T-helper 17 cell (primary cell): ENCODE data around the gene COG4. TPM values are rescaled to one million over a fixed set of nuclear protein-coding genes. Genes with fewer than 3 reads are reported as not detected.

Experiments used
- ATAC-seq: fragments of 150-1000 bp; cut with Tn5 transposase; 2 replicates; pipeline ENCODE4 v1.10.0; 2021; ENCODE audit warnings: mild to moderate bottlenecking, moderate library complexity
- DNase-seq, 3 donors: peaks; one replicate each; pipeline versions ENCODE4 v3.0.0 to v3.0.0-alpha.2; 2020 to 2021
- H3K9me3 ChIP-seq: one replicate; pipeline ENCODE4 v1.7.0; 2013; ENCODE audit warnings: low read length, mild to moderate bottlenecking; ENCODE audit not compliant: control insufficient read depth, poor library complexity, severe bottlenecking
- H3K27ac Mint-ChIP-seq: one replicate; pipeline ENCODE4 v1.8.0; 2022; ENCODE audit warnings: mild to moderate bottlenecking, moderate library complexity, mixed read lengths
- H3K27me3 Mint-ChIP-seq: one replicate; pipeline ENCODE4 v1.8.0; 2022; ENCODE audit warnings: mixed read lengths
- H3K36me3 Mint-ChIP-seq: one replicate; pipeline ENCODE4 v1.8.0; 2022; ENCODE audit warnings: low read depth, mixed read lengths
- H3K4me1 Mint-ChIP-seq: one replicate; pipeline ENCODE4 v1.8.0; 2022; ENCODE audit warnings: mild to moderate bottlenecking, mixed read lengths
- H3K4me3 Mint-ChIP-seq: one replicate; pipeline ENCODE4 v1.8.0; 2022; ENCODE audit warnings: mild to moderate bottlenecking, moderate library complexity, mixed read lengths
- total RNA-seq, 4 donors: library from RNA in 2 of 4; stranded (reverse) in 2 of 4; gene quantifications; one replicate each; pipeline ENCODE4 v1.2.3 and lab custom pipeline; 2022 to 2026

The COG4 gene
- total RNA-seq (10 to 100 TPM; 26.3 to 54.0 TPM), total RNA-seq (lab: John Stamatoyannopoulos, UW) (70.5 to 98.4 reads per million in 2 donors)

DNA sequence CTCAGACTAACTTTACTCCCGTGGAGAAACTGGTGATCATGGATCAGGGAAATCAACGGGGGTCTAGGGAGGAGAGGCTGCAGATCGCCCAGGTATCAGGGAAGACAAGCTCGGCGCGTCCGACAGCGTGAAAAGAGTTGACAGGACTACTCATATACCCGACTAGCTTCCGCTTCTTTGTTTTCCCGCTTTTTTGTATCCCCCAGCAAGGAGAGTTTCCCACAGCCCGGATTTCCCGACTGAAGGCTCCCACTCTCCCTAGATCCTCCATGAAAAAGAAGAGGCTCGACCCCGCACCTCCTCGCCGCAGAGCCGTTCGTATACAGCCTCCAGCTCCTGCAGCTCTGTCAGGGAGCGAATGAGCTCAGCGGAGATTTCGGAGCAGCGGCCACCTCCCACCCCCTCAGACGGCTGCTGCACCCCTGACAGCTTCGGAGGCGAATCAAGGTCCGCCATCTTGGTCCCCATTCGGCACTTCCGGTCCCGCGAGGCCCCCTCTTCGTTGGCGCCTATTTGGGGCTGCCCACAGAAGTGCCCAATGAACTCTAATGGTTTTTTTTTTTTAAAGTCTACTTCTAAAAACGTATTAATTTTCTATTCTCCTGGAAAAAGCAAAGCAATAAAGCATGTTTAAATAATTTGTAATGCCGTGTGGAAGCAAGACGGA lies at the start of gene COG4:
TSS of gene COG4 (minus strand) at position 479 of the 667 bp plus-strand sequence. CDS start at position 468, 11 bp downstream.
- Mint-ChIP-seq H3K4me1 (peaks cover 49% of the 10 kb centered on the region), H3K36me3 (peaks cover 12% of the 10 kb centered on the region), H3K4me3 (peak within 1 kb of the TSS; percentile 99), H3K27ac (peak within 1 kb of the TSS; percentile 100), H3K27me3 (no peaks in the 10 kb centered on the region)
- DNase-seq, result peak; percentile 82 to 86 (median 84)
- ATAC-seq, result peak; percentile 80
- no peaks in the 10 kb centered on the region for H3K9me3 ChIP-seq

- DNase-seq (no peak), ATAC-seq (no peak)
- Mint-ChIP-seq H3K27ac (peak overlapping the region; percentile 54), H3K36me3 (peaks cover 8% of the 10 kb centered on the region), H3K27me3 (no peaks in the 10 kb centered on the region), H3K4me1 (peaks cover 17% of the 10 kb centered on the region), H3K4me3 (no peak overlapping the region)
- H3K9me3 ChIP-seq, result no peaks in the 10 kb centered on the region
Observed at GRCh38 chr16:70572926-70573270, 49.5 kb upstream of the COG4 start.

- ATAC-seq (no peak), DNase-seq (no peak)
- no peaks in the 10 kb centered on the region for H3K9me3 ChIP-seq
- H3K27ac Mint-ChIP-seq, result peak overlapping the region; percentile 54
- H3K27me3 Mint-ChIP-seq, result no peaks in the 10 kb centered on the region
- peaks cover 17% of the 10 kb centered on the region for H3K4me1 Mint-ChIP-seq
- peaks cover 9% of the 10 kb centered on the region for H3K36me3 Mint-ChIP-seq
- H3K4me3 Mint-ChIP-seq, result no peak overlapping the region
Observed at GRCh38 chr16:70572050-70572925, 48.9 kb upstream of the COG4 start.

DNA sequence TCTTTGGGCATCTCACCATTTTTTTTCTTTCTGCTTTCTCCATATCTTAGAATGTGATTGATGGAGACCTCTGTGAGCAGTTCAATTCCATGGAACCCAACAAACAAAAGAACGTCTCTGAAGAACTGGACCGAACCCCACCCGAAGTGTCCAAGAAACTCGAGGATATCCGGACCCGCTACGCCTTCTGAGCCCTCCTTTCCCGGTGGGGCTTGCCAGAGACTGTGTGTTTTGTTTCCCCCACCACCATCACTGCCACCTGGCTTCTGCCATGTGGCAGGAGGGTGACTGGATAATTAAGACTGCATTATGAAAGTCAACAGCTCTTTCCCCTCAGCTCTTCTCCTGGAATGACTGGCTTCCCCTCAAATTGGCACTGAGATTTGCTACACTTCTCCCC lies 48.3 kb upstream of the COG4 start:
- Mint-ChIP-seq H3K36me3 (peaks cover 12% of the 10 kb centered on the region), H3K4me3 (no peak overlapping the region), H3K27ac (peak overlapping the region; percentile 54), H3K27me3 (no peaks in the 10 kb centered on the region), H3K4me1 (peaks cover 17% of the 10 kb centered on the region)
- DNase-seq (no peak), ATAC-seq (no peak)
- no peaks in the 10 kb centered on the region for H3K9me3 ChIP-seq

DNA sequence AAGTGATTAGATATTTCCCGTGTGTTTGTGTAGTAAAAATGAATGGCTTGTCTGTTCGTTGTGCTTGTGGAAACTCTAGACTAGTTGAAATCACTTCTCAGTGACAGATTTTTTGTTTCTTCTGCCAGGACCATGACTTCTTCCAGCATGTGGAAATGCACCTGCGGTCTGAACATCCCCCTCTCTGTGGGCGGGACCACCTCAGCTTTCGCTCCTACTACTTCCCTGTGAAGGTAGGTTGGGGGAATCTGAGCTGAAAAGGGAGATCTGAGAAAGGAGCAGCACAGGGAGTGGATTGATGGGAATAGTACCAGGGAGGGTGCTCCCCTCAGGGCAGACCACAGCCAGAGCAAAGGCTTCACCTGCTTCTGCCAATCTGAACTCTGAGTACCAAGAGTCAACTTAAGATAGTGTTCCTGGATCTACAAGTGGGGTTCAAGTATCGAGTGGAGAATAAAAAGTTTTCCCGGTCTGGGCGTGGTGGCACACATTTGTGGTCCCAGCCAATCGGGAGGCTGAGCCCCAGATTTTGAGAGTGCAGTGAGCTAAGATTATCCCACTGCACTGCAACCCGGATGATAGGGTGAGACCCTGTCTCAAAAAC lies 47.7 kb upstream of the COG4 start:
- H3K27ac Mint-ChIP-seq, result peak overlapping the region; percentile 86
- H3K4me1 Mint-ChIP-seq, result peaks cover 13% of the 10 kb centered on the region
- H3K9me3 ChIP-seq, result no peaks in the 10 kb centered on the region
- ATAC-seq (no peak), DNase-seq (no peak)
- H3K27me3 Mint-ChIP-seq, result no peaks in the 10 kb centered on the region
- H3K4me3 Mint-ChIP-seq, result no peak overlapping the region
- peaks cover 12% of the 10 kb centered on the region for H3K36me3 Mint-ChIP-seq

GRCh38 chr16:70569752-70570151 lies 46.4 kb upstream of the COG4 start:
- peaks cover 14% of the 10 kb centered on the region for H3K36me3 Mint-ChIP-seq
- H3K27ac Mint-ChIP-seq, result peak overlapping the region; percentile 51
- H3K4me3 Mint-ChIP-seq, result no peak overlapping the region
- DNase-seq (no peak), ATAC-seq (no peak)
- no peaks in the 10 kb centered on the region for H3K27me3 Mint-ChIP-seq
- H3K4me1 Mint-ChIP-seq, result peaks cover 13% of the 10 kb centered on the region
- no peaks in the 10 kb centered on the region for H3K9me3 ChIP-seq

- no peak for DNase-seq
- Mint-ChIP-seq H3K36me3 (peaks cover 14% of the 10 kb centered on the region), H3K27ac (peak overlapping the region; percentile 51), H3K4me1 (peaks cover 13% of the 10 kb centered on the region), H3K27me3 (no peaks in the 10 kb centered on the region), H3K4me3 (no peak overlapping the region)
- no peak for ATAC-seq
- no peaks in the 10 kb centered on the region for H3K9me3 ChIP-seq
Observed at GRCh38 chr16:70568601-70569237, 45.4 kb upstream of the COG4 start.

- H3K4me1 Mint-ChIP-seq, result no peaks in the 10 kb centered on the region
- H3K4me3 Mint-ChIP-seq, result no peak overlapping the region
- DNase-seq, result no peak
Observed at GRCh38 chr16:70565053-70565452, 41.7 kb upstream of the COG4 start.

GRCh38 chr16:70563636-70564035 lies 40.3 kb upstream of the COG4 start:
- no peak for ATAC-seq
- H3K27ac Mint-ChIP-seq, result no peak overlapping the region
- H3K4me3 Mint-ChIP-seq, result no peak overlapping the region
- peaks cover 3% of the 10 kb centered on the region for H3K4me1 Mint-ChIP-seq
- no peak for DNase-seq
- H3K27me3 Mint-ChIP-seq, result no peaks in the 10 kb centered on the region
- peaks cover 11% of the 10 kb centered on the region for H3K36me3 Mint-ChIP-seq
- no peaks in the 10 kb centered on the region for H3K9me3 ChIP-seq

More at GRCh38 chr16:70565053-70565452, 41.7 kb upstream of the COG4 start:
- Mint-ChIP-seq H3K36me3 (peaks cover 11% of the 10 kb centered on the region), H3K27ac (peak overlapping the region; percentile 19), H3K27me3 (no peaks in the 10 kb centered on the region)
- H3K9me3 ChIP-seq, result no peaks in the 10 kb centered on the region
- no peak for ATAC-seq

DNA sequence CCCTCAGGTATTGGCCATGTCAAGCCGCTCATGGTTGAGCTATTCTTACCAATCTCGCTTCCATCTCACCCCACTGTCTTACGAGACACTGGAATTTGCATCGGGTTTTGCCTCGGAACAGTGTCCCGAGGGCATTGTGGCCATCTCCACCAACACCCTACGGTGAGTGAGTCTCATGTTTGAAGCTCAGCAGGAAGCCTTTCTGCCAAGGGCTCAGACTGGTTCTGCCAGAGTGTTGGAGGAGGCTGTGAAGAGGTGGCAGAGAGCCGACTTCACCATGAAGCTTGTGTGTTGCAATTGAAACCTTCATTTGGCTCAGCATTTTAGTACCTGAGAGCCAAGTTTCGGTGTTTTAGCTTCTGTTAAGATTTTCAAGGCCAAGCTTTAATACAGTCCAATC lies 38.3 kb upstream of the COG4 start:
- no peaks in the 10 kb centered on the region for H3K9me3 ChIP-seq
- H3K36me3 Mint-ChIP-seq, result peaks cover 10% of the 10 kb centered on the region
- peaks cover 7% of the 10 kb centered on the region for H3K4me1 Mint-ChIP-seq
- H3K27ac Mint-ChIP-seq, result peak overlapping the region; percentile 14
- ATAC-seq, result no peak
- no peaks in the 10 kb centered on the region for H3K27me3 Mint-ChIP-seq
- H3K4me3 Mint-ChIP-seq, result no peak overlapping the region
- no peak for DNase-seq

GRCh38 chr16:70556063-70556462 lies 32.7 kb upstream of the COG4 start:
- no peak for DNase-seq
- H3K4me3 Mint-ChIP-seq, result no peak overlapping the region
- peaks cover 8% of the 10 kb centered on the region for H3K36me3 Mint-ChIP-seq
- H3K27me3 Mint-ChIP-seq, result no peaks in the 10 kb centered on the region
- H3K9me3 ChIP-seq, result no peaks in the 10 kb centered on the region
- peaks cover 12% of the 10 kb centered on the region for H3K4me1 Mint-ChIP-seq
- H3K27ac Mint-ChIP-seq, result peak overlapping the region; percentile 80
- no peak for ATAC-seq

DNA sequence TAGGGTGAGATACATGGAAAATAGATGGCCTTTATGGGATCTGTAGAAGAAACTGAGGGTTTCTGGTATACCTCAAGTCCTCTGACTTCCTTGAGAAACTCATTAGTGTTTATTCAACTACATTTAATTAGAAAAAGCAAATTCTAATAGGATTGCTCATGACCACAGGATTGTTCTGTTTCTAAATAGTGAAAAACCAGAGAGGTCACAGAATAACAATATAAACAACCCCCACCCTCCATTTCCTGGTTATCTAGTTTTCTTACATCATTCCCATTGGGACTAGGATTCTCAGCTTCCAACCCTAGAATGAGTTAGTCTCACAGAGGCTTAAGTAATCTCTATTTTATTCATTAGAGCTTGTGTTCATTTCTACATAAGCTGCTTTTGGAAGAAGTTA lies 30.3 kb upstream of the COG4 start:
- H3K27ac Mint-ChIP-seq, result peak overlapping the region; percentile 61
- H3K4me1 Mint-ChIP-seq, result peaks cover 16% of the 10 kb centered on the region
- DNase-seq (no peak), ATAC-seq (no peak)
- no peak overlapping the region for H3K4me3 Mint-ChIP-seq
- H3K27me3 Mint-ChIP-seq, result no peaks in the 10 kb centered on the region
- peaks cover 10% of the 10 kb centered on the region for H3K36me3 Mint-ChIP-seq
- no peaks in the 10 kb centered on the region for H3K9me3 ChIP-seq

GRCh38 chr16:70552675-70553074 lies 29.3 kb upstream of the COG4 start:
- H3K4me3 Mint-ChIP-seq, result no peak overlapping the region
- H3K36me3 Mint-ChIP-seq, result peaks cover 9% of the 10 kb centered on the region
- no peak overlapping the region for H3K27ac Mint-ChIP-seq

More at GRCh38 chr16:70552675-70553074, 29.3 kb upstream of the COG4 start:
- peaks cover 17% of the 10 kb centered on the region for H3K4me1 Mint-ChIP-seq
- H3K27me3 Mint-ChIP-seq, result no peaks in the 10 kb centered on the region
- ATAC-seq (no peak), DNase-seq (no peak)
- H3K9me3 ChIP-seq, result no peaks in the 10 kb centered on the region
